Measurements from ENCODE around the gene PPM1K.

Gene PPM1K

DNA sequence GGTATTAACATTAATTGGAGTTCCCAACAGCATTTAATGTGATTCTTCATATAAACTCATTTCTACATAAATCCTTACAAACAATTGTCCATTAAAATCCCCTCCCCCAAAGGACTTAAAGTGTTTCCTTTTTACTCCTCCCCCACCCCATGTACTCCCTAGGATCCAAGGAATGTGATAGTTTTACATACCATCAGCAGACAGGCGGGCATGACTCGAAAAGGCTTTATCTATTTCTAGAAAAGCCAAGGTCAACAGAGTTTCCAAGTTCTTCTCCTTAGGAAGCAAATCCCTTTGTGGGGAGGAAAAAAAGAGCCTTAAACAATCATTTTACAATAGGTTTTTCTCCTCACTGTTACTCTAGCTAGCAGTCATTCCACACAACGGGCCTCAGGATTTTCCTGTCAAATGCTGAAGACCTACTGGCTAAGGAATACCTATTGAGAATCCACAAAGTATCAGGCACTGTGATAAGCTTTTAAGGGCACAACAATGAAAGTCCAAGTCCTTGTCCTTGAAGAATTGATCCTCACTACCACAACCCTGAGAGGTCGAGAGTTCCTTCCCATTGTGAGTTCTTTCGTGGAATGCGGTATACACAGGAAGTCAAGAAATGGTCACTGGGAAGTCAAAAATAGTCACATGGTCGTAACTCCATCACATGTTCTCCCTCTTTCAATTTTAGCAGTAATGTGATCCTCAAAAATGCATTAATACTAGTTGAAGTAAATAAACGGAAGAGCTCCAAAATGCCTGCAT is 7.2 kb downstream of the PPM1K start:
- DNase-seq, result no peak

DNA sequence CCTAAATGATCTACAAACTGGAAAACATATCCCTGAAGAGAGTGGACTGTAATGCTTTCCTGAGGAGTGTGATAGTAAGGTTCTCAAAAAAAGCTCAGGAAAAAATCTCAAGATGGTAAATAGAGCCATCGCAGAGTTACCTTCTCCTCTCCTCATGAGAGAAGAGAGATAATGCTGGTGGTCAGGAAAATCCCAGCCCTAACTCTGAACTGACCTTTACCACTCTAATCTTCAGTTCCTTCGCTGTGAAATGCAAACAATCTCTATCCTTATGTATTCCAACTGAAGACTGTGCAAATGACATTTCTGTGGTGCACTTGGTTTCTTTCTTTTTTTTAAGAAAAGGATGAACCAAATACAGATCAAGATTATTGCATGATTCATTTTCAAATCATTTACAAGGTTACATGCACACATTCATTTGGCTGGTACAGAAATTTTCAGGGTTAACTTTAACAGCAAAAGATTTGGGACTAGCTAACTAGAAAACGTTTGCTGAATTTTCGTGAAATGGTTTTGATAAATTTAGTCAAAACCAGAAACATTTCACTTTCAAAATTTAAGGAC is 8.3 kb downstream of the PPM1K start:
- no peak for DNase-seq

DNA sequence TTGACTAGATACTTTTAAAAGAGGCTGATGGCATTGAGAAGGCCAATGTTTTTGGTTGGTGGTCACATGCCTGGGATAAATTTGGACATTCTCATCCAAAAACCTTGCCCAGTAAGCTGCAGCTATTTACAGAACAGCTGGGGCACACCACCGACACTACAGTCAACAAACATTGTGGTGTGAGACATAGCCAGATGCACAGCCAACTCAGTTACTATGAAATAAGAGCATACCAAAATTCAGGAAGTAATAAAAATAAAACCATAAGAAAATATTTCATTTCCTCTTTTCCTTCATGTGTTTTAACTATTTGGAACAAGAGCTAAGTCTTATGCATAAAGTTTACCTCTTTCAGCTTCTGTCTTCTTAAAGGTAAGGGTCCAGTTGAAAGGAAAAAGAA is 8.8 kb downstream of the PPM1K start:
- no peak for DNase-seq

DNA sequence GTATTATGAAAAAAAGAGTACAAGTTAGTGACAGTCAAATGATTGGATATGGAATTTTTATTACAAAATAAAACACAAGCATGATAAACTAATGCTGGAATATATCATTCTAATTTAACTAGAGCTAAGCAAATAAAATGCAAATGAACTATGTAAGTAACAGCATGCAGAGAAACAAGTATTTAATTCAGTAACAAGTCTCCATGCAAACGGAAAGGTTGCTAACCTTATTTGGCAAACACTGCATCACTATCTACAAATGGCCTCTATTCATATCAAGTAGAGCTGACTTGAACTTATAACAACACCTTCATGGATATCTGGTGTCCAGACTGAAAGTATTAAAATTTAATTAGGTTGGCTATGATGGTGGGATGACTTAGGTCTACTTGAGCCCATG is 15.4 kb downstream of the PPM1K start:
- no peak for DNase-seq

GRCh38 chr4:88264336-88264735 is 20.0 kb downstream of the PPM1K start:
- DNase-seq, result no peak

DNA sequence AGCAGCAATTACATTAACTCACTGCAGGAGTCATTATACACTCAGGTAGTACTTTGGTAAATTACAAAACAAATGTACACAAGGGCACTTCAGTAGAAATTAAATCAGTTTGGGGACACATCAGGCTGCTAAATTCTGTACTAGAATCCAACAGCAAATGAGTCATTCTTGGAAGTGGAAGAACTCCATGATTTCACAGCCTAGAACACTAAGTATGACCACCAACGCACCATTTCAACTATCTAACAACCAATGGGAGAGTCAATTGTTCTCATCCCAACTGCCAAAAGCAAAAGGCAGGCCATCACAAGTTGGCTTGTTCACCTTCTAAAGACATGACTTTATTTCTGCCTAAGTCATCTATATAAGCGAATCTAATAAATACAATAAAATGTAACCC is 26.6 kb downstream of the PPM1K start:
- no peak for DNase-seq

DNA sequence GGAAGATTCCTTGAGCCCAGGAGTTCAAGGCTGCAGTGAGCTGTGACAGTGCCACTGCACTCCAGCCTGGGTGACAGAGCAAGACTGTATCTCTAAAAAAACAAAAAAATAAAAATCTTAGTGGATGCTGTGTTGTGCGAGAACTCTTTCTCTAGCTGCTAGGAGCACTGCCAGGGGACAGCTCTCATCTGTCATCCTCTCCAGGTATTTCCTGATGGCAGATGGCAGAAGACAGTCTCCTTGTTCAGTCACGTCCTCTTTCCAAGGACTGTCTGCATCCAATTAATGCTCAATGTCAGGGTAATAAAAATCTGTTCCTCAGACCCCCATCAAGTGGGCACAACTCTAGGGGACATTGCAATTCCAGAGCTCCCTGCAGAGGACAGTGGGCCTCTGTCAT is 29.2 kb downstream of the PPM1K start:
- no peak for DNase-seq

GRCh38 chr4:88251924-88252323 is 32.4 kb downstream of the PPM1K start:
- no peak for DNase-seq

DNA sequence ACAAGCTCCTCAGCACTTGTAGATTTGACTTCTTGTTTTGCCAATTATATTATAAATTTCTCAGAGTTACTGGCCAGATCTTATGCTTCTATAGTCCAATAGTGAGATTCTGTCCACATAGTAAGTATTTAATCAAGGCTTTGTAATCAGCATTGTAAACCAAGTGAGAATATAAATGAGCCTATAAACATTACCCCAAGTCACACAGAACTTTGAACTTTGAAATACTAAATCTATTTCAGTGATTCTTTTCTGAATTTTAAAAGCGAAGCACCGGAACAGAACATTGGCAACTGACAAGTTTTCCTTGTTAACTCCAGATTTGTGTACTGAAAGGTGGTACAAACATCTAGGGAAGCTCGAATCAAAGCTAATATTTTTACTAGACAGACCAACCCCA is 37.2 kb downstream of the PPM1K start:
- no peak for DNase-seq

- DNase-seq, result no peak
These were observed 37.8 kb downstream of the PPM1K start for GRCh38 chr4:88246600-88246999.

- DNase-seq, result peak; percentile 27
These were observed 39.4 kb downstream of the PPM1K start for GRCh38 chr4:88244816-88245579.

DNA sequence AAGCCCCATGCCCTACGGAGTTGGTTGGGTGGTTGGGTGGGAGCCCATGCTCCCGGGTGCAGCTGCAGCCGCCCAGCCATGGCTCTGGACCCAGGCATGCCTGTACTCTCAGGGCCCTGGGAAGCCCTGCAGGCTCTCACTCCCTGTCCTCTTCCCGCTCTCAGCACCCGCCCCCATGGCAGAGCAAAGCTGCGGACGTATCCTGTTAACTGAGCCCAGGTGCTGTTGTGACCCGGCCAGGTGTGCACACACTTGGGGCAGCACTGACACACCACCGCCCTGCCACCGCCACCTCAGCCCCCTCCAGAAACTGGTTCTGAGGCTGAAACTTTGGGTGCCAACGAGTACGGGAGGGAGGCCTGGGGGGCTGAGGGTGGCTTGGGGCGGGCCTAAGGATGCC is 40.3 kb downstream of the PPM1K start:
- DNase-seq, result no peak

DNA sequence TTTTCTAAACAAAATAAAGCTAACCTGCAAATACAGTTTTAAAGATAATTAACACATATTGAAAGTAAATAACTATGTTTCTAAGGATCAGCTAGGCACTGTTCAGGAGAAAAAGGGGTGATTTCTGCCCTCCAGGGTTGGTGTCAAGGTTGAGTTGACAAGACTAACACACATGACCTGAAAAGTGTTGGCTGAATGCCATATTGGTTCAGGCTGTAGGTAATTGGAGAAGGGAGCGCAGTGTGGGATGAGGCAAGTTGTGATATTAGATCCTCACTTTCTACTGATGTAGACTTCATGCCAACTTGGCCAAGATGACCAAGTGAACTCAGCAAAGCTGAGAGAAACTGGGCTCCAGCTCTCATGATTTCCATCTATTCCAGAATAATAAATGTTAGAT is 42.2 kb downstream of the PPM1K start:
- no peak for DNase-seq

GRCh38 chr4:88240297-88240714 is 44.1 kb downstream of the PPM1K start:
- DNase-seq, result no peak

- no peak for DNase-seq
These were observed 53.2 kb downstream of the PPM1K start for GRCh38 chr4:88230969-88231771.

DNA sequence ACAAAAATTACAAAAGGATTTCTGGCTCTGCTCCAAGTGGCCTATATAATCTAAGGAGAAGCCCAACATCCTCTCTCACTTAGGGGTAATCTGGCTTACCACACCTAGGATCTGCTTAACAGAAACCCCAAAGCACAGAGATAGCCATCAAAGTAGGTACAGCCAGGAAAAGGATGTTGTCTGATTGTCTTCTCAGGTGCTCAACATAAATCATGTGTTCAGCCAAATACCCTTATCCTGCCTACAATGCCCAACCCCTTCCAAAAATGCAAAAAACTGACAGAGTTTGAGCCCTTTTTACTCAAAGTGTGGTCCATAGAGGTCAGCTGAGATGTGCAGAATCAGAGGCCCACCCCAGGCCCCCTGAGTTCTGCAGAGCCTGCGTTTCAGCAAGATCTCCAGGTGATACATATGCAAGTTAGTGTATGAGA is 53.9 kb downstream of the PPM1K start:
- DNase-seq, result no peak

- DNase-seq, result no peak
These were observed 56.6 kb downstream of the PPM1K start for GRCh38 chr4:88227734-88228133.

- DNase-seq, result no peak
These were observed 58.2 kb downstream of the PPM1K start for GRCh38 chr4:88226143-88226542.

- DNase-seq, result no peak
These were observed 58.9 kb downstream of the PPM1K start for GRCh38 chr4:88225232-88226105.

- DNase-seq, result no peak
These were observed 60.8 kb downstream of the PPM1K start for GRCh38 chr4:88223516-88223915.

DNA sequence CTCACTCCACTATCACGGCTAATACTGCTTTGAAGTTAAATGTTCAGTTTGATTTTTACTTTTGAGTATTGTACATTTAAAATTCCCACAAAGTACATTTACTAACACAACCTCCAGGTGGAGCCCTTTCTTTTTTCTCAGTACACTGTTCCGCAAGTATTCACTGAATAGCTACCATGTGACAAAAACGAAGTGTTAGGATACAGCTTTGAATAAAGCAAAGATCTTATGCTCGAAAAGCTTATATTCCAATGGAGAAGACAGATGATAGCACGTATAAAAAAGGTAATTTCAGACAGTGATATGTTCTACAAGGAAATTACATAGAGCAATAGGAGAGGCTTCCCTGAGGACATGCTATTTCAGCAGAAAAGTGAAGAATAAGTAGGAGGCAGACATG is 65.3 kb downstream of the PPM1K start:
- no peak for DNase-seq

DNA sequence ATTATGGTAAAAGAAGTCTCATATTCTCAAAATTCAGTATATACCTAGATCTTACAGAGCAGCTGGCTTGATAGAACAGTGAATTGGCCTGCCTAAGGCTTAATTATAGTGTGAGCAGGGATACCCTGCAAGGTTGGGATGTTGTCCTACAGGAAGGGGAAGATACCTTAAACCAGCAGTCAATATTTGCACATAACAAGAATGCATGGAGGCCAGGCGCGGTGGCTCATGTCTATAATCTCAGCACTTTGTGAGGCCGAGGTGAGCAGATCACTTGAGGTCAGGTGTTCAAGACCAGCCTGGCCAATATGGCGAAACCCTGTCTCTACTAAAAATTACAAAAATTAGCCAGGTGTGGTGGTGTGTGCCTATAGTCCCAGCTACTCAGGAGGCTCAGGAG is 67.2 kb downstream of the PPM1K start:
- DNase-seq, result no peak
